Suppressor macrophage (primary cell): Measurements from ENCODE around the gene TMEM132E.
A peak's percentile ranks its signal among the peaks of the same experiment; 100 is the strongest.

Experiments used
- DNase-seq, 4 experiments: peaks; one replicate each; pipeline ENCODE4 v3.0.0-alpha.2; 2020 to 2022

The TMEM132E gene

GRCh38 chr17:34665819-34666763 is 86.7 kb downstream of the TMEM132E start:
- DNase-seq = no peak

GRCh38 chr17:34667656-34668055 is 88.3 kb downstream of the TMEM132E start:
- no peak for DNase-seq

DNA sequence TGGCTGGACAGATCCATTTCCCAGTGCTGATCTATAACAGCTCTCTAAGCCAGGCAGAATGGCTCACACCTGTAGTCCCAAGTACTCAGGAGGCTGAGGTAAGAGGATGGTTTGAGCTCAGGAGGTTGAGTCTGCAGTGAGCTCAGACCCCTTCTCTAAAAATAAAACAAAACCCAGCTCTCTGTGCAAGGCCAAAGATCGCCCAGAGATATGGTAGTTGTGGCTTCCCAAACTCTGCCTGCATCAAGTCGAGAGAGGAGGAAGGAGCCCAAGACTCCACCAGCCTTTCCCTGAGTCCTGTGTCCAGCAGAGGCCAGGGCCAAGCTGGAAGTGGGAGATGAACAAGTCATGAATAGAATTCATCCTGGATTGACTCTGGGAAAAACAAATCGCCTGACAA is 88.8 kb downstream of the TMEM132E start:
- no peak for DNase-seq

DNA sequence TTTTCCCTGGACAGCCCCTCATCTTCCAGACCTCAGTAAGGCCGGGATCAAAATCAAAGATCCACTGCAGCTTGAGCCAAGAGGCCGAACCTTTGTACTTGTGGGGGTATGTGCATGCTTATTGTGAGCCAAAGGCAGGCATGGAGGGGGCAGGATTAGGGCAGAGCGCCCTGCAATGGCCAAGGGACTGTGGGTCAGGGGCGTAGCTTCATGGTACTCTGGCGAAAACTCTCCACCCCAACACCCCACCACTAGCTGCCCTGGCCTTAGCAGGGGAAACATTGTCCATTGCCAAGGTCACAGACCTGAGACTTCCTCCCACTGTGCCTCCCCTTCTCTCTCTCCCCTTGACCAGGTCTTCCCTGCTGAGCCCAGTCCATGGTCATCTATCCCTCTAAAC is 90.1 kb downstream of the TMEM132E start:
- no peak for DNase-seq

DNA sequence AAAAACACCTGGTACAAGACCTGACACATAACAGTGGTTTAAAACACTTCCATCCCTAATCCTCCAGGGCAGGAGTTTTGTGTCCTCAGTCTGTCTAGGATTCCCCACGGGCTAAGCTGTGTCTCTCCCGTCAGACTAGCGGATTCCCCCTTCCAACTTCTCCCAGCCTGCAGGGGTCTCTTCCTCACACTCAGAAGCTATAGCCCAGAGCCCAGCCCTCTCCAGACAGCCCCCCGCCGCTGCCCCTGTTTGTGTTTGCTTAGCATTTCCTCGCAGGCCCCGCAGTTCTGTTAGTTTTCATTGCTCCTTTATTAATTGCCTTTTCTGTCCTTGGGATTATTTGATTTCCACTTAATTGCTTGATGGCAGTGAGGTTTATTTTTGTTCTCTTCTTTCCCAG is 91.2 kb downstream of the TMEM132E start:
- DNase-seq = no peak

DNA sequence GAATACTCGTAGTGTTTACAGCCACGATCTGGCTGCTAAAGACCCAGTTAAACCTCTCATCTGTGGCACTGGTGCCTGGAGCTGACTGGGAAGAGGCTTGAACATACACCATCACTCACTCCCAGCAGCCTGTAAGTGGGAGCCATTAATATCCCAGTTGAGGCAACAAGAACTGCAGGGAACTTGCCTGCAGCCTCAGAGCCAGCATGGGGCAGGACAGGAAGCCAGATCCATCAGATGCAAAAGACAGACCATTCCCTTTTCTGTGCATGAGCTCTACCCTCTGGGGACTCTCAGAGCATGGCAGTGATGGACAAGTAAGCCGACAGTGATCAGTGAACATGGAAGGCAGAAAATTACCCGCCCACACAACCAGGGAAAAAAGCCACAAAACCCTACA is 91.8 kb downstream of the TMEM132E start:
- no peak for DNase-seq

- DNase-seq = no peak
Observed at GRCh38 chr17:34672176-34672785, 92.9 kb downstream of the TMEM132E start.

DNA sequence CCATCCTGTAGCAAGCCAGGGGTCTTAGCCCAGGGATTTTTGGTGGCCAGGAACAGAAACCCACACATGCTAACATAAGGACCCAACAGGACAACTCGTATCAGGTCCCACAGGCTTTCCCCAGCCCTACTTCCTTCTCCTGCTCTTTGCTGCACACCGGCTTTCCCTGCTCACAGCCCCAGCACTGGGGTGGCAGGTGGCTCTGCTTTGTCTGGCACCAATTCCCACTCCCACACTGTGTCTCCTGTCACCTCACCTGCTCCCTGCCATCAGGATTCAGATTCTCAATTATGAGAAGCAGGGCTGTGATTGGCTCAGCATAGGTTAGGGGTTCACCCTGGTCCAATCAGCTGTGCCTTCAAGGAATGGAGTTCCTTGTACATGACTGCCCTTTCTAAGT is 94.1 kb downstream of the TMEM132E start:
- DNase-seq = no peak

- no peak for DNase-seq
Observed at GRCh38 chr17:34673995-34674890, 94.9 kb downstream of the TMEM132E start.

DNA sequence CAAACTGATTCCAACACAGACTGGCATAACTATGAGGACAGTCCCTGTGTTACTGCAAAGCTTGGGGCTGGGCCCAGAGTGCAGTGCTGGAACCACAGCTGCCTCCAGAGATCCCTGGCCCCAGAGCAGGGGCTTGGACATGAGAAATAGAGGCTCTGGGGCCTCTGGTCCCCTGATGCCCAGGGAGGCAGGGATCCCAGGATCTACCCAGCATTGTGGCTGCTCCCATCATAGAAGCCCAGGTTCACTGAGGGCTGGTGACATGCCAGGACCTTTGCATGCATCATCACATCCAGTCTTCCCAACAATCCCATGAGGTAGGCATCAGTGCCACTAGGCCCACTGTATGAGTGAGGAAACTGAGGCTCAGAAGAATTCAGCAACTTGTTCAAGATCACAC is 95.8 kb downstream of the TMEM132E start:
- no peak for DNase-seq

- no peak for DNase-seq
Observed at GRCh38 chr17:34675605-34676004, 96.2 kb downstream of the TMEM132E start.

GRCh38 chr17:34680151-34680550 is 100.8 kb downstream of the TMEM132E start:
- DNase-seq = peak in 1 of 4 experiments; percentile 2

DNA sequence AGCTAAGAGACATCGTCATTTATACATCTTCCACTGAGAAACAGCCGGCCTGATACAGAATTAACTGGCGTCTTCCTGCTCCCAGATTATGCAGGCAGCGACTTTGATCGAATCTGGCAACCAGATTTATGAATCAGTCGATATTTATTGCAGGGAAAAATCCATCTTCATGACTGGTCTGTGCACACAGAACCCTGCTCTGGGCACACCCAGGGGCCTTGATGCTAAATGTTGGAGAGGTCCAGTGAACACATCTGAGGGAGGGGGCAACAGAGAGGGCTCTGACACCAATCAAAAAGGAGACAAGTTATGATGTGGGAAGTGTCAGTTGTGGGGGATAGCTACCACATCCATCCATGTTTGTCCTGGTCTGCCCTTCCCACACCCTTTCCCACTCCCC is 102.9 kb downstream of the TMEM132E start:
- no peak for DNase-seq

DNA sequence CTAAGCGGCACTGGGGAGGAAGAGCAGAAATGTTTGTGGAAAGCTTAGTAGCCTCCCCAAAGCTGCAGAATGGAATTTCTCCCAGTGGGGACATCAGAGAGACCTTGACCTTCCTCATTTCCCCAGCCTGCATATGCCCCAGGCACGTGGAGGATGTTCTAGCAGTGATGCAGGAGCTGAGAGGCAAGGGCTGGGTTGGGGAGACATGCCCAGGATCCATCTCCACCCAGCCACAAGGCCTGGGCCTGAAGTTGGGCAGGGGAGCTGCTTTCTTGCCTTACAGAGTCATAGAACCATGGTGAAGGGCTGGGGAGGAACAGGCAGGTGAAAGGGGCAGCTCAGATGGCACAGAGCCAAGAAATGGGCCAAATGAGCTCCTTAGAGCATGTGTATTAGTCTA is 104.0 kb downstream of the TMEM132E start:
- no peak for DNase-seq
